ENCODE results near the gene TUBA1B. TPM values are rescaled to one million over a fixed set of nuclear protein-coding genes. Genes with fewer than 3 reads are reported as not detected.

TUBA1B gene
- total RNA-seq, 2 experiments from 2014 or later, result 2,079 to 3,539 TPM

DNA sequence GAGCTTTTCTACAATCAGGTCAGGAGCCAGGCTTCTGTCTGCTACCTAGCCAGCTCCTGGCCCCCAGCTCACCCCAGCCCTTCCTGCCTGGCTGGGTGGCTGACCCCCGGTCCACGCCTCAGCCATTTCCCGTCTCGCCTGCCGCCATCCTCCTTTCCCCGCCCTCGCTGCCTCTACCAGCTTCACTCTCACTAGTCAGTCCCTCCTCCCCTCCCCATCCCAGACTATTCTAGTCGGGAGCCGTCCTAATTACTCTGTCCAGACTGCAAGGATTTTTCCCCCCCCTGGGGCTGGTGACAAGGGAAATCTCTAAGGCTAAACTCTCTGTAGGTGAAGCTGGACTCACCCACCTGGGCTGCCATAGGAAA is 37.4 kb downstream of the TUBA1B start:
- H3K27ac ChIP-seq (ENCODE audit: low read depth, low read length, poor library complexity, severe bottlenecking), result no peak overlapping the region
- no peaks in the 10 kb centered on the region for H4K20me1 ChIP-seq (ENCODE audit: insufficient read depth, low read length)
- intact Hi-C loops (cut with micrococcal nuclease; ENCODE audit: unreplicated experiment), result no loop called here
- H2AFZ ChIP-seq (ENCODE audit: low read length), result no peak overlapping the region
- H3K4me1 ChIP-seq (ENCODE audit: insufficient read depth, low read length, poor library complexity, severe bottlenecking), result peaks cover 9% of the 10 kb centered on the region
- TF ChIP-seq, protein P1, sequence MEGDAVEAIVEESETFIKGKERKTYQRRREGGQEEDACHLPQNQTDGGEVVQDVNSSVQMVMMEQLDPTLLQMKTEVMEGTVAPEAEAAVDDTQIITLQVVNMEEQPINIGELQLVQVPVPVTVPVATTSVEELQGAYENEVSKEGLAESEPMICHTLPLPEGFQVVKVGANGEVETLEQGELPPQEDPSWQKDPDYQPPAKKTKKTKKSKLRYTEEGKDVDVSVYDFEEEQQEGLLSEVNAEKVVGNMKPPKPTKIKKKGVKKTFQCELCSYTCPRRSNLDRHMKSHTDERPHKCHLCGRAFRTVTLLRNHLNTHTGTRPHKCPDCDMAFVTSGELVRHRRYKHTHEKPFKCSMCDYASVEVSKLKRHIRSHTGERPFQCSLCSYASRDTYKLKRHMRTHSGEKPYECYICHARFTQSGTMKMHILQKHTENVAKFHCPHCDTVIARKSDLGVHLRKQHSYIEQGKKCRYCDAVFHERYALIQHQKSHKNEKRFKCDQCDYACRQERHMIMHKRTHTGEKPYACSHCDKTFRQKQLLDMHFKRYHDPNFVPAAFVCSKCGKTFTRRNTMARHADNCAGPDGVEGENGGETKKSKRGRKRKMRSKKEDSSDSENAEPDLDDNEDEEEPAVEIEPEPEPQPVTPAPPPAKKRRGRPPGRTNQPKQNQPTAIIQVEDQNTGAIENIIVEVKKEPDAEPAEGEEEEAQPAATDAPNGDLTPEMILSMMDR (conservative IDR thresholded peaks at IDR 0.05; ENCODE audit: low read length), result no peak
- no peak for TF ChIP-seq EZH2phosphoT487 (IDR thresholded peaks at IDR 0.05; ENCODE audit: borderline replicate concordance, low read depth, low read length)
- CTCF ChIA-PET (ENCODE audit: unreplicated experiment), result interaction anchor here (1.2 kb wide), 1 partner anchor 29 kb away, joined by 3 read pairs; no protein-coding TSS in a partner anchor
- no peaks in the 10 kb centered on the region for H3K9me3 ChIP-seq (ENCODE audit: low read length)
- H3K79me2 ChIP-seq (ENCODE audit: insufficient read depth, low read depth, low read length), result no peaks in the 10 kb centered on the region
- H3K36me3 ChIP-seq (ENCODE audit: insufficient read depth, low read length), result no peaks in the 10 kb centered on the region
- H3K4me2 ChIP-seq (ENCODE audit: low read length), result no peak overlapping the region
- H3K9me2 ChIP-seq (ENCODE audit: insufficient read depth, low read length), result no peaks in the 10 kb centered on the region
- no peak overlapping the region for H3K4me3 ChIP-seq (ENCODE audit: low read depth, low read length, poor library complexity, severe bottlenecking)
- POLR2A ChIA-PET, result no interaction called here
- DNase-seq (ENCODE audit: low spot score), result no peak
- BruUV-seq (replicated peaks), result no TSS peak

DNA sequence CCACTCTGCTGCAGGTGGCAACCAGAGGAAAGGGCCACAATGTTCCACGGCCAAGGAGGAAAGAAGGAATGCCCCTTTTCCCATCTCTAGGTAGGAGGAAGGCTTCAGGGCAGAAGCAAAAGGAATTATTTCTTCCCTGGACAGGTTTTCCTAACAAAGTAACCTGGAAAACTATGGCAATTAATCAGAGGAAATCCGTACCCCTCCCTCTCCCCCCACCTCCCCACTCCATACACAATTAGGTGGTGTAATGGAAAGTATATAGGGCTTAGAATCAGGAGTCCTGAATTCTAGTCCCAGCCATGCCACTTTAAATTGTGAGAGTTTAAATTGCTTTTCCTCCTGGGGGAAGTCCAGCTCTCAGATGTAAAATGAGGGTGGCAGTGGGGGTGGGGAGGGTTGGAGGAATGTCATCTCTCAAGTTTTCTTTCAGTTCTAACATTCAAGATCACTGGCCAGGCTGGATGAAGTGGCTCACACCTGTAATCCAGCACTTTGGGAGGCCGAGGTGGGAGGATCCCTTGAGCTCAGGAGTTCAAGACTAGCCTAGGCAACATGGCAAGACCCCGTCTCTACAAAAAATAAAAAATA is 38.3 kb downstream of the TUBA1B start:
- POLR2A ChIA-PET, result no interaction called here
- peaks cover 18% of the 10 kb centered on the region for H3K4me1 ChIP-seq (ENCODE audit: insufficient read depth, low read length, poor library complexity, severe bottlenecking)
- BruUV-seq (replicated peaks), result no TSS peak

More for the DNA sequence above, 38.3 kb downstream of the TUBA1B start:
- intact Hi-C loops (cut with micrococcal nuclease; ENCODE audit: unreplicated experiment), result loop anchor here (1.0 kb wide), 1 partner anchor 29 kb away; no protein-coding TSS in a partner anchor
- DNase-seq (ENCODE audit: low spot score), result no peak
- TF ChIP-seq, protein P1 (conservative IDR thresholded peaks at IDR 0.05; ENCODE audit: low read length), result no peak
- TF ChIP-seq EZH2phosphoT487 (IDR thresholded peaks at IDR 0.05; ENCODE audit: borderline replicate concordance, low read depth, low read length), result no peak
- no peaks in the 10 kb centered on the region for H3K79me2 ChIP-seq (ENCODE audit: insufficient read depth, low read depth, low read length)
- CTCF ChIA-PET (ENCODE audit: unreplicated experiment), result interaction anchor here (0.7 to 2.2 kb wide), 4 partner anchors 8 to 23 kb away, joined by 3 to 16 read pairs (median 4); no protein-coding TSS in a partner anchor
- no peaks in the 10 kb centered on the region for H3K36me3 ChIP-seq (ENCODE audit: insufficient read depth, low read length)
- no peak overlapping the region for H2AFZ ChIP-seq (ENCODE audit: low read length)
- H3K9me3 ChIP-seq (ENCODE audit: low read length), result no peaks in the 10 kb centered on the region
- H3K4me3 ChIP-seq (ENCODE audit: low read depth, low read length, poor library complexity, severe bottlenecking), result no peak overlapping the region
- H3K4me2 ChIP-seq (ENCODE audit: low read length), result no peak overlapping the region
- no peaks in the 10 kb centered on the region for H4K20me1 ChIP-seq (ENCODE audit: insufficient read depth, low read length)
- no peaks in the 10 kb centered on the region for H3K9me2 ChIP-seq (ENCODE audit: insufficient read depth, low read length)
- no peak overlapping the region for H3K27ac ChIP-seq (ENCODE audit: low read depth, low read length, poor library complexity, severe bottlenecking)
